Measurements from ENCODE around the gene FCGR3B. TPM values are rescaled to one million over a fixed set of nuclear protein-coding genes. Genes with fewer than 3 reads are reported as not detected.
"Not testable (repeated sequence)": the region's sequence is repeated elsewhere in the genome, so short reads cannot be mapped to it uniquely, and the experiment has no call there.

The FCGR3B gene
- polyA plus RNA-seq: 10 to 100 TPM in 2 of 3 donors, under 1 TPM in 1; 0.36 to 28.2 (median 18.3) TPM

DNA sequence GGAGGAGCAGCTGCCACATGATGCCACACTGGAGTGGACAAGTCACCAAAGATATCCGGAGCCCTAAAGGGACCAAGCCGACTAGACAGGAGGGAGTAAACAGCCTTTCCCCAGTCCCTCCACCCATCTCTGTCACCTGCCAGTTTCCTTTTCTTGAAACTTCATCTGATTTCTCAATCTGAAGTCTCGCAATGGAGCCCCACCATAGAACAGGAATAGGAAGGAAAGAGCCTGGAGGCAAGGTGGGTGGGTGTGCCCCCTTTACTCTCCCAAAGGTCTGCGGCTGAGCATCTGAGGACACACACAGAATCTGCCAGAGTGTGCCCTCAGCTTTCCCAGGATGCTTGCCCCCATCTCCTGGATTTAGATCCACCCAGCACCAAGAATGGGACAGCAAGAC lies at the start of gene FCGR3B:
TSS of gene FCGR3B (minus strand) at position 101 of the 400 bp plus-strand sequence. CDS start at position 19, 82 bp downstream.
- WGBS, 3 donors: 68 to 78% (median 71%) methylated on average over 4 of the region's 4 CpGs
- H3K27ac ChIP-seq (ENCODE audit: low read depth, low read length): no peak within 1 kb of the TSS

- no peak overlapping the region for H3K27ac ChIP-seq (ENCODE audit: low read depth, low read length)
- 78 to 94% (median 90%) methylated on average over 3 of the region's 3 CpGs for WGBS, 3 donors
Measured at GRCh38 chr1:161678500-161678899, 47.5 kb upstream of the FCGR3B start.

DNA sequence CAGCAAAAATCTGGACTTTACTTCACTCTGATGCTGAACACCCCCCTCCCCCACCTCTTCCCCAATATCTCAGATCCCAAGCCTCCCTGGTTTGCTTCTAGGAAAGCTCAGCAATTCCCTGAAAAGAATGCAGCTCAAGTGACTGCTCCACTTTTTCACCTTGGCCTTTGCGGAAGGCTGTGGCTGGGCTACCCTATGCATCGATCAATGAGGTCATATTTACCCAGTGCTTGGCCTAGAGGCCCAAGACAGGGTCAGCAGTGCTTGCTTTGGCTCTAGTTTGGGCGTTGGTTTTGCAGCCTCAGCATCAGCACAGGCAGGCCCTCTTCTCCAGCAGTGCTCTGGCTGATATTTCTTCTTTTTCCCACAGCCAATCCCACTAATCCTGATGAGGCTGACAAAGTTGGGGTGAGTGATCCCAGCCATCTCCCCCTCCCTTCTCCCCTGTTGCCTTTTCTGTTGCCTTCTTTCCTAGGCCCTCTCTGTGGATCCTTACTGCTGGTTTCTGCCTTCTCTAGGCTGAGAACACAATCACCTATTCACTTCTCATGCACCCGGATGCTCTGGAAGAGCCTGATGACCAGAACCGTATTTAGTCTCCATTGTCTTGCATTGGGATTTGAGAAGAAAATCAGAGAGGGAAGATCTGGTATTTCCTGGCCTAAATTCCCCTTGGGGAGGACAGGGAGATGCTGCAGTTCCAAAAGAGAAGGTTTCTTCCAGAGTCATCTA lies 46.1 kb upstream of the FCGR3B start:
- H3K27ac ChIP-seq (ENCODE audit: low read depth, low read length): no peak overlapping the region
- 58 to 81% (median 80%) methylated on average over 5 of the region's 5 CpGs for WGBS, 3 donors

- no peak overlapping the region for H3K27ac ChIP-seq (ENCODE audit: low read depth, low read length)
- 90 to 92% (median 90%) methylated on average over 2 of the region's 2 CpGs for WGBS, 3 donors
Measured at GRCh38 chr1:161676441-161676840, 45.5 kb upstream of the FCGR3B start.

DNA sequence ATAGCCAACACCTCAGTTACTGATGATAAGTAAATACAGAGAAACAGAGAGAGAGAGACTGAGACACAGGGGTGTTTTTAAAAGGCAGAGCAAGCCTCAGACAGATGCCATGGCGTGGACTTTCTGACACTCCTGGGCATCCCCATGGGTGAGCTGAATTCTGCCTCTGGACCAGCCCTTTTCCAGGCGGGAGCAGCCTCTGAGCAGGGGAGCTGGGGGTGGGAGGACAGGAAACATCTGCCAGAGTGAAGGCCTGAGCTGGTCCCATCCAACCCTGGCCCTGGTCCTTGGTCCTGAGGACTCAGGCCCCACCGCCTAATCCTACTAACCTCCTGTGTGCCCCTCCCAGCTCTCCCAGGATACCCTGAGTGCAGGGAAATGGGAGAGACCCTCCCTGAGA lies 43.9 kb upstream of the FCGR3B start:
- 77 to 90% (median 78%) methylated on average over 2 to 3 of the region's 3 CpGs for WGBS, 3 donors
- H3K27ac ChIP-seq (ENCODE audit: low read depth, low read length): not testable (repeated sequence)

- H3K27ac ChIP-seq (ENCODE audit: low read depth, low read length): not testable (repeated sequence)
- WGBS, 3 donors: 48 to 84% (median 59%) methylated on average over 2 of the region's 3 CpGs
Measured at GRCh38 chr1:161674447-161674846, 43.5 kb upstream of the FCGR3B start.

- 80 to 89% (median 82%) methylated on average over 7 of the region's 7 CpGs for WGBS, 3 donors
- H3K27ac ChIP-seq (ENCODE audit: low read depth, low read length): not testable (repeated sequence)
Measured at GRCh38 chr1:161673437-161673836, 42.5 kb upstream of the FCGR3B start.

DNA sequence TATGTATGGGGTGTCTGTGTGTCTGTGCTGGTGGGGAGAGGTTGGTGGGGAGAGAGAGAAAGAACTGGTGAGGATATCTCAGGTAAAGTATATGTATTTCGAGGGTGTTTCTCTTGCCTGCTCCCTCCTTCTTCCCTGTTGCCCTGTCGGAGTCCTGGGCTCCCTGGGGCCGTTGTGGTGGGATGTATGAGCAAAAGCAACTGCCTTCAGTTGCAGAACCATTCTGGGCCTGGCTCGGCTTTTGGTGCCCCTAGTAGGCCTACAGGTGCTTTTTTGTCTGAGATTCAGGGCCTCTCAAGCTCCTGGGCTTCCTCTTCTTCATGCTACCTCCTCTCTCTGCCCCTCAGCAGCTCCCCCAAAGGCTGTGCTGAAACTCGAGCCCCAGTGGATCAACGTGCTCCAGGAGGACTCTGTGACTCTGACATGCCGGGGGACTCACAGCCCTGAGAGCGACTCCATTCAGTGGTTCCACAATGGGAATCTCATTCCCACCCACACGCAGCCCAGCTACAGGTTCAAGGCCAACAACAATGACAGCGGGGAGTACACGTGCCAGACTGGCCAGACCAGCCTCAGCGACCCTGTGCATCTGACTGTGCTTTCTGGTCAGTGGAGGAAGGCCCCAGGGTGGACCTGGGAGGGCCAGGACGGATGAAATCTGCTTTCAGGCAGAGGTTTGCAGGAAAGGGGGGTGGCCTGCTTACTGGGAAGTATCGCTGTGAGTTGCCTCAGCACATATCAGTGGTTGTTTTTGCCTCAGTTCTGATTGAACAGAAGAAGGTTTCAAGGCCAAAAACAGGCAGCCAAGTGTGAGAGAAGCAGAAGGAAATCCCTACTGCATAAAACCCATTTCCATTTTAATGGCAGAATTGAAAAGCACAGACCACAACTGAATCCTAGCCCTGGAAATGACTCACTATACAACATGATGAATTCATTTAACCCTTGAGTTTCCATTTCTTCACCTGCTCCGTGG lies 40.4 kb upstream of the FCGR3B start:
- H3K27ac ChIP-seq (ENCODE audit: low read depth, low read length): not testable (repeated sequence)
- 53 to 71% (median 69%) methylated on average over 9 to 11 of the region's 15 CpGs for WGBS, 3 donors

DNA sequence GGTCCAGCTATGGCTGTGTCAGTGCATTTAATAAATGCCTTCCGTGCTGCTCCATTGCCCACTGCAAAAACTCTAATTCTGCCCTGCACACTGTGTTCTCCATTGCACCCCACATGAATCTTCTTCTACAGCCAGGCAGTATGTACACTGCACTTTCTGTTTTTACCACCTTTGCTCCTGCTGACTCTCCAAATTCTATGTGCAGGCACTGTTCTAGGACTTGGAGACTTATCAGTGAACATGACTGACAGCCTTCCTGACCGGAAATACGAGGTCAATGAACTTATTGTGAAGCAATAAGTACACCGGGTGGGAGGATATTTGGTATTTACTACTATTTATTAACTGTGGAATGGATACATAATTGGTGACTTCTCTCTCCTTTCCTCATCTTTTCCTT lies 33.7 kb upstream of the FCGR3B start:
- WGBS, 3 donors: no CpG with 5 or more reads among the region's 4 CpGs
- not testable (repeated sequence) for H3K27ac ChIP-seq (ENCODE audit: low read depth, low read length)

- WGBS, 3 donors: no CpG with 5 or more reads among the region's 1 CpG
- not testable (repeated sequence) for H3K27ac ChIP-seq (ENCODE audit: low read depth, low read length)
Measured at GRCh38 chr1:161663569-161663968, 32.6 kb upstream of the FCGR3B start.

GRCh38 chr1:161662684-161663339 lies 31.8 kb upstream of the FCGR3B start, which contains the start of gene FCGR2B:
TSS of gene FCGR2B (plus strand) at chr1:161663143. CDS start at chr1:161663242, 99 bp downstream.
- WGBS, 3 donors: no CpG with 5 or more reads among the region's 4 CpGs

DNA sequence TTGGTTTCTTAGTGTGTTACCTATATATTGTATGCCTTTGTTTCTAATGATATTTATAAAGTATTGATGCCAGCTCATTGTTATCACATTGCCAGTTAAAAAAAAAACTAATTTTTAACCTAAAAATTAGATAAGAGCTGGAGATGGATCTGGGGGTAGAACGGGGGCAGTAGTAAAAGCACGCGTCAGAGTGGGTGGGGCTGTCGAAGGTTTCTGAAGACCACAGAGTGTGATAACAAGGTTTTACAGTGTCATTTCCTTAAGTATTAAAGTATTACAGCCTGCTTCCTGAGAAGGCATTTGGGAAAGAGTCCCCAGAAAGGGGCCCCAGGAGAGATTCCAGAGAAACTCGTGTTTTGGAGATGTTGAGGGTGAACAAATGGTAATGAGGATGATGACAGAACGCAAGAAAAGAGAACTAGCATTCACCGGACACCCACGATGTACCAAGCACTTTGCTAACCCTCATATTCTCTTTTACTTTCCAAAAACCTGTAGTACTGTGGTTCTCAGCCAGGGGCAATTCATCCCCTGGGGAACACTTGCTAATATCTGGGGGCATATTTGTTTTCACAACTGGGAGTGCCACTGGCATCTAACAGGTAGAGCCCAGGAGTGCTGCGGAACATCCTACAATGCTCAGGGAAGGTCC lies 30.8 kb upstream of the FCGR3B start:
- H3K27ac ChIP-seq (ENCODE audit: low read depth, low read length): not testable (repeated sequence)
- 25 to 78% (median 53%) methylated on average over 3 of the region's 9 CpGs for WGBS, 3 donors

More at GRCh38 chr1:161662684-161663339, 31.8 kb upstream of the FCGR3B start, which contains the start of gene FCGR2B:
- H3K27ac ChIP-seq (ENCODE audit: low read depth, low read length): not testable (repeated sequence)

DNA sequence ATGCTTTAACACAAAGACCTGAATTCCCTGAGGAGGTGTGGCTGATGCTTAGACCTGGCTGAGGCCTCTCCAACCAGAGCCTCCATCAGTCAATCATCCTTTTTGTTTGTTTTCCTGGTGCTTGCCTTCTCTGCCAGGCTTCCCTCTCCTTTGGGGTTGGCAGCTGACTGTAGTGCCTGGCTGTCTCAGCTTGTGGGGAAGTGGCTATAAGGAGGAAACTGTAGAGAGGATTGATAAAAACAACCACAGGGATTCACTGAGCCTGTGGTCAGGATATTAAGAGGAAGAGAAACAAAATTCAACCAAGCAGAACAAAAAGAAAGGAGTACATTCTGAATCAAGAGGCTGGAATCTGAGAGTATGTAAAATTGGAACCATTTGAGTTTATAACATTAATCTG lies 27.5 kb upstream of the FCGR3B start:
- H3K27ac ChIP-seq (ENCODE audit: low read depth, low read length): not testable (repeated sequence)

DNA sequence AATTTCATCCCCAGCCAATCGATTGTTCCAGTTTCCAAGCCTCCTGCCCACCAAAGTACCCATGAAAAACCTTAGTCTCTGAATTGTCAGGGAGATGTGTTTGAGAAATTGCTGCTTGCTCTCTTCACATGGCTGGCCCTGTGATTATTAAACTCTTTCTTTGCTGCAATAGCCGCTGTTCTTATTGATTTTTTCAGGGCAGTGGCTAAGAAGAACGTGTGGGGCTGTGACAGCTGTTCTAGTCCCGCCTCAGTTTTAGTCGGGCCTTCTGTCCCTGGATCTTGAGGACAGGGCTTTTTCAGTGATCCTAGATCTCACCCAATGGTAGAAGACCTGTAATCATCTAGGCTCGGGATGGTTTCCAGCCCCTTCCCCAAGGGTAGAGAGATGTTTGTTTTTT lies 23.0 kb upstream of the FCGR3B start:
- not testable (repeated sequence) for H3K27ac ChIP-seq (ENCODE audit: low read depth, low read length)
- 14 to 65% (median 64%) methylated on average over 5 to 6 of the region's 6 CpGs for WGBS, 3 donors

- 40 to 52% (median 45%) methylated on average over 2 of the region's 7 CpGs for WGBS, 3 donors
- not testable (repeated sequence) for H3K27ac ChIP-seq (ENCODE audit: low read depth, low read length)
Measured at GRCh38 chr1:161653541-161653940, 22.6 kb upstream of the FCGR3B start.

GRCh38 chr1:161647507-161648360 lies 16.8 kb upstream of the FCGR3B start:
- WGBS, 3 donors: 46 to 56% (median 55%) methylated on average over 11 of the region's 13 CpGs
- H3K27ac ChIP-seq (ENCODE audit: low read depth, low read length): not testable (repeated sequence)

DNA sequence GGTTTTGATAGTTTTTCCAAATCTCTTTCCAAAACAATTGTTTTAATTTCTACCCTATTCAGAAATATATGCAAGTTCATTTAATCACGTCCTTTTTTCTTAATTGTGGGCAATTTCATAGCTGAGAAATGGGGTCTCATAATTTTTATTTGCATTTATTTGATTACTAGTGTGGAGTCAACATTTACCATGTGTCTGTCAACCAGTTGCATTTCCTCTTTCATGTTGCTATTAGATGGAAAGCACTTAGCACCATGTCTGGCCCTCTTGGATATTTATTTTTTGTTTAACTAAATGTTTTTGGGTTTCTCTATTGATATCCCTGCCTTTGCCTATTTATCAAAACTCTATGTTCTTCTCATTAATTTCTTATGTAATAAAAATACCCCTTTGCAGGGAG lies 13.9 kb upstream of the FCGR3B start:
- 38 to 60% (median 56%) methylated on average over 1 of the region's 1 CpG for WGBS, 3 donors
- H3K27ac ChIP-seq (ENCODE audit: low read depth, low read length): not testable (repeated sequence)

All from adipose tissue (tissue), 3 donors.